Spleen (tissue), 7 donors: ENCODE data around the gene EFNA4.

Experiments used
- CTCF ChIP-seq, 11 experiments: fragments of 200-600 bp in 7 of 11; fragments of 450-650 bp in 4 of 11; sonication (generic) in 4 of 11; IDR thresholded peaks in 8 of 11; conservative IDR thresholded peaks in 3 of 11; 1 replicate in 7 of 11; 2 replicates in 4 of 11; pipeline versions ENCODE4 v1.4.0 to v1.8.0; 2016 to 2021; ENCODE audit warnings: antibody characterized with exemption in 11 of 11, inconsistent platforms in 4 of 11, mild to moderate bottlenecking in 1 of 11
- POLR2A ChIP-seq, 3 donors: fragments of 450-650 bp; IDR thresholded peaks; one replicate each; pipeline ENCODE4 v1.5.1; 2017; ENCODE audit warnings: antibody characterized with exemption in 3 of 3, mild to moderate bottlenecking in 1 of 3
- donor health status: DM: no; HTN: no; CAD: no; lungs with moderate emphysema.
- donor health status: DM: no; HTN: no; CAD: no.
- donor health status: DM: no; HTN: no; CAD: no.

- TF ChIP-seq CTCF (IDR thresholded peaks at IDR 0.05 in 8 of 11, conservative IDR thresholded peaks at IDR 0.05 in 3 of 11): no peak
- TF ChIP-seq POLR2A (IDR thresholded peaks at IDR 0.05): no peak
These were observed 25.6 kb upstream of the EFNA4 start for GRCh38 chr1:155037851-155038441.
